Naive thymus-derived CD8-positive, alpha-beta T cell (primary cell): ENCODE results near the gene ADAM22. TPM values are rescaled to one million over a fixed set of nuclear protein-coding genes. Genes with fewer than 3 reads are reported as not detected.

Source experiments
- ATAC-seq, 2 donors: fragments of 150-1000 bp; cut with Tn5 transposase in 1 of 2; sonication (Bioruptor Pico), chemical (Tn5 transposase) in 1 of 2; 1 replicate in 1 of 2; 2 replicates in 1 of 2; pipeline ENCODE4 v1.10.0; 2021; ENCODE audit warnings: mild to moderate bottlenecking in 2 of 2, moderate library complexity in 2 of 2
- POLR2A ChIA-PET: fragments of 350-600 bp; sonication (Branson Sonifier 250); formaldehyde crosslinking; loops from one replicate; lab custom pipeline; 2021; ENCODE audit warnings: antibody characterized with exemption; lab: Charles Lee
- DNase-seq, 10 donors: peaks; one replicate each; pipeline versions ENCODE4 v3.0.0 to v3.0.0-alpha.2; 2020 to 2022
- H3K27ac Mint-ChIP-seq, 10 donors: one replicate each; pipeline ENCODE4 v1.8.0; 2020 to 2022; ENCODE audit warnings: mild to moderate bottlenecking in 10 of 10, mixed read lengths in 10 of 10, moderate library complexity in 4 of 10, inconsistent platforms in 1 of 10
- H3K27me3 Mint-ChIP-seq, 5 donors: one replicate each; pipeline ENCODE4 v1.8.0; 2021 to 2022; ENCODE audit warnings: mixed read lengths in 5 of 5
- H3K36me3 Mint-ChIP-seq, 3 donors: one replicate each; pipeline ENCODE4 v1.8.0; 2020 to 2022; ENCODE audit warnings: mixed read lengths in 3 of 3, mild to moderate bottlenecking in 2 of 3, inconsistent platforms in 1 of 3
- H3K4me1 Mint-ChIP-seq, 4 donors: one replicate each; pipeline ENCODE4 v1.8.0; 2021 to 2022; ENCODE audit warnings: mixed read lengths in 4 of 4
- H3K4me3 Mint-ChIP-seq, 10 donors: one replicate each; pipeline ENCODE4 v1.8.0; 2020 to 2022; ENCODE audit warnings: mild to moderate bottlenecking in 10 of 10, mixed read lengths in 10 of 10, moderate library complexity in 6 of 10, inconsistent platforms in 1 of 10
- H3K9me3 Mint-ChIP-seq, 9 donors: one replicate each; pipeline ENCODE4 v1.8.0; 2020 to 2022; ENCODE audit warnings: mixed read lengths in 9 of 9, mild to moderate bottlenecking in 3 of 9, inconsistent platforms in 1 of 9, moderate library complexity in 1 of 9
- polyA plus RNA-seq, 3 donors: library from polyadenylated mRNA; unstranded; fragments of 300-500 nt; fragmentation: Illumina TruSeq; gene quantifications; one replicate each; pipeline ENCODE4 v1.2.3, GENCODE V29; 2021
- total RNA-seq, 8 experiments: library from RNA in 2 of 8; stranded (reverse) in 2 of 8; gene quantifications; one replicate each; pipeline ENCODE4 v1.2.3 and lab custom pipeline; 2021 to 2026

ADAM22 gene
- total and polyA plus RNA-seq, 5 experiments from 2014 or later, result 0.60 to 9.2 (median 1.6) TPM

GRCh38 chr7:88062238-88062637 lies 128.2 kb downstream of the ADAM22 start:
- Mint-ChIP-seq H3K9me3 (peaks cover 0 to 3% (median 0%) of the 10 kb centered on the region in 9 donors), H3K27ac (peak overlapping the region in 7 of 10 donors; percentile 1 to 81 (median 27)), H3K4me1 (peaks cover 8 to 16% (median 10%) of the 10 kb centered on the region in 4 donors), H3K27me3 (no peaks in the 10 kb centered on the region), H3K36me3 (peaks cover 0 to 2% (median 0%) of the 10 kb centered on the region in 3 donors), H3K4me3 (peak overlapping the region in 4 of 10 donors; percentile 0 to 12 (median 8))
- ATAC-seq (peak in 1 of 2 donors; percentile 53), DNase-seq (peak in 2 of 10 donors; percentile 17 to 32)
- POLR2A ChIA-PET, result no interaction called here

- no peak for ATAC-seq
- Mint-ChIP-seq H3K4me3 (no peak overlapping the region), H3K9me3 (peaks cover 0 to 13% (median 4%) of the 10 kb centered on the region in 9 donors), H3K36me3 (peaks cover 0 to 13% (median 2%) of the 10 kb centered on the region in 3 donors), H3K27me3 (no peaks in the 10 kb centered on the region), H3K4me1 (peaks cover 0 to 3% (median under 1%) of the 10 kb centered on the region in 4 donors), H3K27ac (no peak overlapping the region)
- no peak for DNase-seq
- POLR2A ChIA-PET, result no interaction called here
These were observed 135.0 kb downstream of the ADAM22 start for GRCh38 chr7:88069093-88069492.

GRCh38 chr7:88071994-88072714 lies 138.1 kb downstream of the ADAM22 start:
- peaks cover 0 to 13% (median 4%) of the 10 kb centered on the region in 9 donors for H3K9me3 Mint-ChIP-seq
- ATAC-seq, result no peak
- H3K27ac Mint-ChIP-seq, result no peak overlapping the region

GRCh38 chr7:88072715-88073055 lies 138.6 kb downstream of the ADAM22 start:
- ATAC-seq, result no peak
- POLR2A ChIA-PET, result no interaction called here

More at GRCh38 chr7:88071994-88072714, 138.1 kb downstream of the ADAM22 start:
- POLR2A ChIA-PET, result no interaction called here
- peaks cover 0 to 3% (median under 1%) of the 10 kb centered on the region in 4 donors for H3K4me1 Mint-ChIP-seq
- peaks cover 5 to 20% (median 14%) of the 10 kb centered on the region in 3 donors for H3K36me3 Mint-ChIP-seq
- no peak for DNase-seq
- no peak overlapping the region for H3K4me3 Mint-ChIP-seq
- no peaks in the 10 kb centered on the region for H3K27me3 Mint-ChIP-seq

GRCh38 chr7:88073626-88074025 lies 139.6 kb downstream of the ADAM22 start:
- no peak overlapping the region for H3K4me3 Mint-ChIP-seq
- H3K27me3 Mint-ChIP-seq, result no peaks in the 10 kb centered on the region
- POLR2A ChIA-PET, result no interaction called here
- H3K27ac Mint-ChIP-seq, result no peak overlapping the region
- H3K9me3 Mint-ChIP-seq, result peaks cover 0 to 16% (median 6%) of the 10 kb centered on the region in 9 donors
- ATAC-seq (no peak), DNase-seq (no peak)
- H3K4me1 Mint-ChIP-seq, result peaks cover 0 to 3% (median under 1%) of the 10 kb centered on the region in 4 donors
- H3K36me3 Mint-ChIP-seq, result peaks cover 5 to 19% (median 16%) of the 10 kb centered on the region in 3 donors

More at GRCh38 chr7:88072715-88073055, 138.6 kb downstream of the ADAM22 start:
- no peak for DNase-seq
- Mint-ChIP-seq H3K4me3 (no peak overlapping the region), H3K4me1 (peaks cover 0 to 3% (median under 1%) of the 10 kb centered on the region in 4 donors), H3K27me3 (no peaks in the 10 kb centered on the region), H3K36me3 (peaks cover 5 to 20% (median 14%) of the 10 kb centered on the region in 3 donors), H3K9me3 (peaks cover 0 to 13% (median 4%) of the 10 kb centered on the region in 9 donors), H3K27ac (no peak overlapping the region)

- H3K27ac Mint-ChIP-seq, result no peak overlapping the region
- peaks cover 5 to 21% (median 13%) of the 10 kb centered on the region in 3 donors for H3K36me3 Mint-ChIP-seq
- no peak overlapping the region for H3K4me3 Mint-ChIP-seq
- peaks cover 4 to 20% (median 9%) of the 10 kb centered on the region in 9 donors for H3K9me3 Mint-ChIP-seq
- no peak for ATAC-seq
- peaks cover 0 to 2% (median 0%) of the 10 kb centered on the region in 5 donors for H3K27me3 Mint-ChIP-seq
- H3K4me1 Mint-ChIP-seq, result peaks cover 0 to 3% (median under 1%) of the 10 kb centered on the region in 4 donors
- no peak for DNase-seq
- POLR2A ChIA-PET, result no interaction called here
These were observed 141.2 kb downstream of the ADAM22 start for GRCh38 chr7:88075216-88075615.

- POLR2A ChIA-PET, result no interaction called here
- ATAC-seq (no peak), DNase-seq (no peak)
- Mint-ChIP-seq H3K9me3 (peaks cover 1 to 16% (median 7%) of the 10 kb centered on the region in 9 donors), H3K4me1 (peaks cover 0 to 1% (median 0%) of the 10 kb centered on the region in 4 donors), H3K27ac (no peak overlapping the region), H3K4me3 (no peak overlapping the region), H3K27me3 (peaks cover 0 to 3% (median 0%) of the 10 kb centered on the region in 5 donors), H3K36me3 (peaks cover 0 to 4% (median 0%) of the 10 kb centered on the region in 3 donors)
These were observed 149.8 kb downstream of the ADAM22 start for GRCh38 chr7:88083883-88084282.

- ATAC-seq (no peak), DNase-seq (no peak)
- peak overlapping the region in 2 of 10 donors; percentile 23 to 29 for H3K27ac Mint-ChIP-seq
- peaks cover 9 to 26% (median 17%) of the 10 kb centered on the region in 4 donors for H3K4me1 Mint-ChIP-seq
- no peaks in the 10 kb centered on the region for H3K9me3 Mint-ChIP-seq
- H3K27me3 Mint-ChIP-seq, result no peaks in the 10 kb centered on the region
- H3K4me3 Mint-ChIP-seq, result peak overlapping the region in 1 of 10 donors; percentile 21
- H3K36me3 Mint-ChIP-seq, result no peaks in the 10 kb centered on the region
- POLR2A ChIA-PET, result no interaction called here
These were observed 155.5 kb downstream of the ADAM22 start for GRCh38 chr7:88089561-88089960.

- Mint-ChIP-seq H3K4me3 (peak overlapping the region in 5 of 10 donors; percentile 4 to 57 (median 20)), H3K36me3 (no peaks in the 10 kb centered on the region), H3K9me3 (no peaks in the 10 kb centered on the region), H3K4me1 (peaks cover 9 to 26% (median 17%) of the 10 kb centered on the region in 4 donors), H3K27ac (peak overlapping the region in 1 of 10 donors; percentile 37), H3K27me3 (no peaks in the 10 kb centered on the region)
- ATAC-seq, result no peak
- POLR2A ChIA-PET, result no interaction called here
- no peak for DNase-seq
These were observed 156.2 kb downstream of the ADAM22 start for GRCh38 chr7:88090240-88090639.

- ATAC-seq, result no peak
- Mint-ChIP-seq H3K4me1 (peaks cover 9 to 26% (median 17%) of the 10 kb centered on the region in 4 donors), H3K27ac (no peak overlapping the region), H3K4me3 (peak overlapping the region in 3 of 10 donors; percentile 4 to 57 (median 15)), H3K36me3 (no peaks in the 10 kb centered on the region), H3K9me3 (no peaks in the 10 kb centered on the region), H3K27me3 (no peaks in the 10 kb centered on the region)
- peak in 2 of 10 donors; percentile 2 to 5 for DNase-seq
- POLR2A ChIA-PET, result no interaction called here
These were observed 156.6 kb downstream of the ADAM22 start for GRCh38 chr7:88090671-88091070.

GRCh38 chr7:88091988-88092675 lies 158.1 kb downstream of the ADAM22 start:
- Mint-ChIP-seq H3K27me3 (no peaks in the 10 kb centered on the region), H3K27ac (peak overlapping the region in 1 of 10 donors; percentile 0), H3K9me3 (no peaks in the 10 kb centered on the region), H3K4me1 (peaks cover 9 to 26% (median 17%) of the 10 kb centered on the region in 4 donors), H3K4me3 (no peak overlapping the region), H3K36me3 (no peaks in the 10 kb centered on the region)
- ATAC-seq, result no peak
- POLR2A ChIA-PET, result no interaction called here
- no peak for DNase-seq

- no peaks in the 10 kb centered on the region for H3K9me3 Mint-ChIP-seq
- H3K27ac Mint-ChIP-seq, result no peak overlapping the region
- peaks cover 9 to 26% (median 17%) of the 10 kb centered on the region in 4 donors for H3K4me1 Mint-ChIP-seq
- POLR2A ChIA-PET, result no interaction called here
- H3K27me3 Mint-ChIP-seq, result no peaks in the 10 kb centered on the region
- no peak for ATAC-seq
- H3K4me3 Mint-ChIP-seq, result no peak overlapping the region
- DNase-seq, result no peak
- H3K36me3 Mint-ChIP-seq, result no peaks in the 10 kb centered on the region
These were observed 158.6 kb downstream of the ADAM22 start for GRCh38 chr7:88092676-88092999.

GRCh38 chr7:88101769-88102168 lies 167.7 kb downstream of the ADAM22 start:
- Mint-ChIP-seq H3K36me3 (no peaks in the 10 kb centered on the region), H3K27ac (no peak overlapping the region), H3K4me1 (peaks cover 0 to 16% (median 0%) of the 10 kb centered on the region in 4 donors), H3K9me3 (no peaks in the 10 kb centered on the region), H3K4me3 (no peak overlapping the region), H3K27me3 (no peaks in the 10 kb centered on the region)
- POLR2A ChIA-PET, result no interaction called here
- ATAC-seq, result no peak
- DNase-seq, result no peak
